Tibial nerve (tissue), 4 donors: ENCODE measurements around the gene SNAP91. TPM values are rescaled to one million over a fixed set of nuclear protein-coding genes. Genes with fewer than 3 reads are reported as not detected.

ENCODE experiments used
- DNase-seq, 2 donors: peaks; one replicate each; pipeline ENCODE4 v3.0.0-alpha.2; 2019; ENCODE audit warnings: low spot score in 2 of 2
- H3K27ac ChIP-seq, 4 donors: fragments of 200-600 bp; sonication (generic) in 3 of 4; one replicate each; pipeline ENCODE4 v1.5.1; 2017 to 2019; ENCODE audit warnings: mild to moderate bottlenecking in 1 of 4
- H3K27me3 ChIP-seq, 2 donors: fragments of 200-600 bp; sonication (generic) in 1 of 2; one replicate each; pipeline versions ENCODE4 v1.5.1 to v1.6.0; 2017 to 2019
- H3K36me3 ChIP-seq, 3 donors: fragments of 200-600 bp; sonication (generic); one replicate each; pipeline ENCODE4 v1.5.1; 2018 to 2019
- H3K4me1 ChIP-seq, 4 donors: fragments of 200-600 bp; sonication (generic) in 3 of 4; one replicate each; pipeline ENCODE4 v1.5.1; 2017 to 2019
- H3K4me3 ChIP-seq, 4 donors: fragments of 200-600 bp; sonication (generic) in 3 of 4; one replicate each; pipeline ENCODE4 v1.5.1; 2017 to 2019; ENCODE audit warnings: mild to moderate bottlenecking in 1 of 4, moderate library complexity in 1 of 4
- H3K9me3 ChIP-seq, 4 donors: fragments of 200-600 bp; sonication (generic) in 3 of 4; one replicate each; pipeline ENCODE4 v1.5.1; 2017 to 2019
- EP300 ChIP-seq, 2 donors: sonication (generic); formaldehyde crosslinking; IDR thresholded peaks; one replicate each; pipeline ENCODE4 v1.6.1; 2017; ENCODE audit warnings: antibody characterized with exemption in 2 of 2, mild to moderate bottlenecking in 1 of 2
- POLR2A ChIP-seq, 2 donors: fragments of 450-650 bp; IDR thresholded peaks; one replicate each; pipeline ENCODE4 v1.6.1; 2017; ENCODE audit warnings: antibody characterized with exemption in 2 of 2, mild to moderate bottlenecking in 2 of 2, moderate library complexity in 2 of 2
- WGBS, 2 donors: methylation state at CpG; one replicate each; pipeline ENCODE4 v1.1.5; 2018; 5-methylcytosine and 5-hydroxymethylcytosine counted together
- total RNA-seq, 4 donors: library from RNA; depleted of rRNA; stranded (reverse); fragments of >200 nt; gene quantifications; one replicate each; pipeline ENCODE4 v1.1.0, GENCODE V29; 2016
- TF ChIP-seq, protein P1 (sequence below), 5 experiments: fragments of 200-600 bp in 3 of 5; fragments of 450-650 bp in 2 of 5; sonication (generic) in 3 of 5; IDR thresholded peaks; one replicate each; pipeline ENCODE4 v1.5.1; 2016 to 2019; ENCODE audit warnings: antibody characterized with exemption in 5 of 5, mild to moderate bottlenecking in 3 of 5, moderate library complexity in 2 of 5

Gene SNAP91
- total RNA-seq, 4 donors from 2014 or later = 0.42 to 4.3 (median 0.90) TPM; not detected in 1

DNA sequence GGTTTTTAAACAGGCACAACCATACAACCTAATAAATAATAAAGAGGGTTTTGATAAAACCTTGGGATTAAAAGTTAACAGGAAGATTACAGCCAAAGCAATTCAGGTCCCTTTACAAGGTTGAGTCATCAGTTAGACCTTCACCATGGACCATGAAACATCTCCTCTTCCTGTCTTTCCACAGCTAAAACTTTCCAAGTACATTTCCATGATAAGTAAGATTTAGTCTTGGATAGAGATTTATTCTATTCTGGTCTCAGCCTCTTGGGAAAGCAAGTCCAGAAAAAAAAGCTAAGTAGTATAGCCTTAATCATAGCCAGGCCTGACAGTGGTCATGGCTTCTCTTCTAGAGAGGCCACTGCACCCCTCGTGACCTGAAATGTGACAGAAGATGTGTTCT is 199.5 kb downstream of the SNAP91 start:
- Histone ChIP-seq H3K4me3 (no peak overlapping the region), H3K27ac (no peak overlapping the region), H3K36me3 (no peaks in the 10 kb centered on the region), H3K9me3 (no peaks in the 10 kb centered on the region), H3K4me1 (peaks cover 0 to 24% (median 0%) of the 10 kb centered on the region in 4 donors), H3K27me3 (no peaks in the 10 kb centered on the region)
- WGBS, 2 donors = 75 to 82% methylated on average over 1 of the region's 1 CpG
- TF ChIP-seq EP300 (IDR thresholded peaks at IDR 0.05) = no peak
- TF ChIP-seq POLR2A (IDR thresholded peaks at IDR 0.05) = no peak
- TF ChIP-seq, protein P1, sequence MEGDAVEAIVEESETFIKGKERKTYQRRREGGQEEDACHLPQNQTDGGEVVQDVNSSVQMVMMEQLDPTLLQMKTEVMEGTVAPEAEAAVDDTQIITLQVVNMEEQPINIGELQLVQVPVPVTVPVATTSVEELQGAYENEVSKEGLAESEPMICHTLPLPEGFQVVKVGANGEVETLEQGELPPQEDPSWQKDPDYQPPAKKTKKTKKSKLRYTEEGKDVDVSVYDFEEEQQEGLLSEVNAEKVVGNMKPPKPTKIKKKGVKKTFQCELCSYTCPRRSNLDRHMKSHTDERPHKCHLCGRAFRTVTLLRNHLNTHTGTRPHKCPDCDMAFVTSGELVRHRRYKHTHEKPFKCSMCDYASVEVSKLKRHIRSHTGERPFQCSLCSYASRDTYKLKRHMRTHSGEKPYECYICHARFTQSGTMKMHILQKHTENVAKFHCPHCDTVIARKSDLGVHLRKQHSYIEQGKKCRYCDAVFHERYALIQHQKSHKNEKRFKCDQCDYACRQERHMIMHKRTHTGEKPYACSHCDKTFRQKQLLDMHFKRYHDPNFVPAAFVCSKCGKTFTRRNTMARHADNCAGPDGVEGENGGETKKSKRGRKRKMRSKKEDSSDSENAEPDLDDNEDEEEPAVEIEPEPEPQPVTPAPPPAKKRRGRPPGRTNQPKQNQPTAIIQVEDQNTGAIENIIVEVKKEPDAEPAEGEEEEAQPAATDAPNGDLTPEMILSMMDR (IDR thresholded peaks at IDR 0.05) = no peak
- DNase-seq = no peak

DNA sequence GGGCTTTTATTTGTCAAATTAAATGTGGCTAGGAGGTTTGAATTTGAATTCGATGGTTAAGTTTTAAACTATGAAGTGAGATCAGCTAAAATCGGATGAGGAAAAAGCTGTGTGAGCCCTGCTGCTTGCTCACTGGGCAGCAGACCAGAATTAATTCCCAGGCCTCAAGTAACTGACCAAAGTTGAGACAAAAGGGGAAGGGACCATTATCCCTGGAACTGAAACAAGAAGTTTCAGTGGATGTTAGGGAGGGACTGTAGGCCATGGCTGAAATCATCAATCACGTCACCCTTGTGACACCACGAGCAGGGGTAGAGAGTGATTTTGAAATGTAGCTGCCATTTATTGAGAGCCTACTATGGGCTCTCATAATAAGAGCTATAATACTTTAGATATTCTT is 203.5 kb downstream of the SNAP91 start:
- H3K27me3 ChIP-seq = no peaks in the 10 kb centered on the region
- H3K36me3 ChIP-seq = no peaks in the 10 kb centered on the region
- DNase-seq = peak in 1 of 2 donors; percentile 26
- no peaks in the 10 kb centered on the region for H3K4me1 ChIP-seq
- no peaks in the 10 kb centered on the region for H3K9me3 ChIP-seq
- 43 to 49% methylated on average over 4 of the region's 4 CpGs for WGBS, 2 donors
- TF ChIP-seq, protein P1 (IDR thresholded peaks at IDR 0.05) = no peak
- TF ChIP-seq EP300 (IDR thresholded peaks at IDR 0.05) (peak in 1 of 2 donors; percentile 50), POLR2A (IDR thresholded peaks at IDR 0.05) (no peak)
- no peak overlapping the region for H3K4me3 ChIP-seq
- peak overlapping the region in 2 of 4 donors; percentile 15 to 32 for H3K27ac ChIP-seq

Other genes with a start within 250 kb of the SNAP91 start
- gene PRSS35, start 196.6 kb downstream of the SNAP91 start, total RNA-seq = 1 to 10 TPM in 1 of 4 donors, under 1 TPM in 3; 0.20 to 2.6 (median 0.57) TPM
- gene RIPPLY2, start 144.3 kb upstream of the SNAP91 start, total RNA-seq = 10 to 100 TPM in 1 of 4 donors, under 1 TPM in 1, not detected in 2; 0.21 to 16.7 TPM
- 10 to 100 TPM in 2 of 4 donors, 1 to 10 TPM in 2; 4.2 to 13.1 (median 8.3) TPM for gene CYB5R4, start 150.6 kb upstream of the SNAP91 start, total RNA-seq